HepG2 (cell line): ENCODE results near the gene OS9. TPM values are rescaled to one million over a fixed set of nuclear protein-coding genes. Genes with fewer than 3 reads are reported as not detected.

Source experiments
- ATAC-seq: fragments of 200-7000 bp; cut with Tn5 transposase; 3 replicates; pipeline ENCODE4 v1.9.1; 2020; ENCODE audit warnings: mild to moderate bottlenecking, moderate library complexity
- BruUV-seq: library from RNA; stranded (reverse); fragments of 400-500 nt; replicated peaks from 2 replicates; lab custom pipeline; 2021; lab: Mats Ljungman, UMichigan
- CTCF ChIA-PET: fragments of 300-600 bp; formaldehyde crosslinking; extraction: SDS; loops from one replicate; lab custom pipeline; 2021; ENCODE audit warnings: low total read pairs, inconsistent platforms, low intra/inter-chr PET ratio; lab: Yijun Ruan, JAX
- POLR2A ChIA-PET: fragments of 350-600 bp; sonication (Branson Sonifier 250); formaldehyde crosslinking; loops from one replicate; lab custom pipeline; 2020; ENCODE audit warnings: antibody characterized with exemption, inconsistent platforms; lab: Yijun Ruan, JAX
- DNase-seq: peaks from one replicate; pipeline ENCODE4 v3.0.0-alpha.2; 2015; ENCODE audit warnings: low spot score
- FAIRE-seq: peaks from 3 replicates; lab custom pipeline; 2011; peaks lifted over from hg19 to GRCh38; lab: Jason Lieb, UNC
- H2AFZ ChIP-seq: one replicate; pipeline ENCODE4 v1.6.1; 2011; ENCODE audit warnings: low read length, inconsistent platforms
- H3K27ac ChIP-seq: fragments of 300-600 bp; 3 replicates; pipeline ENCODE4 v1.8.0; 2011; ENCODE audit warnings: mixed run types, mild to moderate bottlenecking, mixed read lengths, low read length, inconsistent platforms; ENCODE audit not compliant: insufficient read depth; ENCODE audit errors: extremely low read length
- H3K27me3 ChIP-seq, 2 experiments: fragments of 200-600 bp in 1 of 2; 2 replicates in 1 of 2; 3 replicates in 1 of 2; pipeline versions ENCODE4 v1.6.0 to v1.8.0; 2011; ENCODE audit warnings: low read length in 2 of 2, mild to moderate bottlenecking in 2 of 2, moderate library complexity in 2 of 2, inconsistent platforms in 1 of 2; ENCODE audit not compliant: insufficient read depth in 2 of 2, control insufficient read depth in 1 of 2
- H3K36me3 ChIP-seq, 2 experiments: fragments of 200-600 bp in 1 of 2; replicated peaks in 1 of 2; 2 replicates in 1 of 2; 3 replicates in 1 of 2; pipeline versions ENCODE4 v1.5.1 to v1.8.0; 2011; ENCODE audit warnings: low read length in 2 of 2, inconsistent platforms in 1 of 2; ENCODE audit not compliant: insufficient read depth in 2 of 2, control insufficient read depth in 1 of 2
- H3K4me1 ChIP-seq: 2 replicates; pipeline ENCODE4 v1.5.1; 2012; ENCODE audit warnings: low read length, inconsistent platforms; ENCODE audit not compliant: insufficient read depth
- H3K4me2 ChIP-seq: 2 replicates; pipeline ENCODE4 v1.6.0; 2011; ENCODE audit warnings: low read depth, low read length, inconsistent platforms
- H3K4me3 ChIP-seq, 3 experiments: fragments of 200-600 bp in 1 of 3; sonication (generic), shearing (Covaris generic) in 1 of 3; replicated peaks in 1 of 3; 2 replicates each; pipeline ENCODE4 v1.5.1; 2011 to 2016; ENCODE audit warnings: low read length in 3 of 3, inconsistent platforms in 2 of 3, low read depth in 2 of 3, mild to moderate bottlenecking in 2 of 3, control low read depth in 1 of 3, mixed read lengths in 1 of 3; ENCODE audit not compliant: insufficient read depth in 1 of 3
- H3K79me2 ChIP-seq: one replicate; pipeline ENCODE4 v1.6.1; 2011; ENCODE audit warnings: low read length, inconsistent platforms; ENCODE audit not compliant: insufficient read depth
- H3K9ac ChIP-seq: 2 replicates; pipeline ENCODE4 v1.6.0; 2011; ENCODE audit warnings: mild to moderate bottlenecking, low read depth, low read length, inconsistent platforms; ENCODE audit not compliant: insufficient read depth
- H3K9me3 ChIP-seq: 2 replicates; pipeline ENCODE4 v1.5.1; 2012; ENCODE audit warnings: mild to moderate bottlenecking, low read length
- H4K20me1 ChIP-seq: 2 replicates; pipeline ENCODE4 v1.6.0; 2011; ENCODE audit warnings: inconsistent platforms, mild to moderate bottlenecking, low read length, moderate library complexity; ENCODE audit not compliant: insufficient read depth
- ARID5B ChIP-seq: IDR thresholded peaks from 2 replicates; pipeline ENCODE4 v1.4.0; 2020; ENCODE audit warnings: mild to moderate bottlenecking, missing genetic modification reagents
- CHCHD3 ChIP-seq: sonication (generic); formaldehyde crosslinking; IDR thresholded peaks from 2 replicates; pipeline ENCODE4 v1.8.0; 2022; ENCODE audit warnings: mild to moderate bottlenecking, missing genetic modification reagents, moderate library complexity
- EHMT2 ChIP-seq: fragments of 200-600 bp; sonication (generic); IDR thresholded peaks from 2 replicates; pipeline ENCODE4 v1.7.0; 2017; ENCODE audit warnings: antibody characterized with exemption, low read depth, low read length, borderline replicate concordance
- ELF4 ChIP-seq: sonication (generic); formaldehyde crosslinking; IDR thresholded peaks from 2 replicates; pipeline ENCODE4 v1.5.0; 2020; ENCODE audit warnings: missing genetic modification reagents, mild to moderate bottlenecking, moderate library complexity, borderline replicate concordance
- GATAD2A ChIP-seq: IDR thresholded peaks from 2 replicates; pipeline ENCODE4 v1.6.1; 2016
- MAF1 ChIP-seq: sonication (generic); formaldehyde crosslinking; IDR thresholded peaks from 2 replicates; pipeline ENCODE4 v1.5.0; 2020; ENCODE audit warnings: missing genetic modification reagents, borderline replicate concordance
- RCOR2 ChIP-seq: IDR thresholded peaks from 2 replicates; pipeline ENCODE4 v1.6.1; 2016; ENCODE audit warnings: missing biosample characterization, missing genetic modification reagents
- TFDP2 ChIP-seq: sonication (generic); formaldehyde crosslinking; IDR thresholded peaks from 2 replicates; pipeline ENCODE4 v1.4.0; 2020; ENCODE audit warnings: missing genetic modification reagents
- YY1 ChIP-seq: IDR thresholded peaks from 2 replicates; pipeline ENCODE4 v1.6.1; 2011; ENCODE audit warnings: low read length, low read depth, moderate library complexity, mild to moderate bottlenecking; ENCODE audit not compliant: insufficient read depth, insufficient replicate concordance
- ZFYVE20 ChIP-seq: sonication (generic); formaldehyde crosslinking; IDR thresholded peaks from 2 replicates; pipeline ENCODE4 v1.8.0; 2023; ENCODE audit warnings: low read depth, mild to moderate bottlenecking, moderate library complexity, missing genetic modification reagents, borderline replicate concordance
- ZMYM4 ChIP-seq: sonication (generic); formaldehyde crosslinking; IDR thresholded peaks from 2 replicates; pipeline ENCODE4 v1.8.1; 2023; ENCODE audit warnings: mild to moderate bottlenecking, missing genetic modification reagents
- ZNF232 ChIP-seq: sonication (generic); formaldehyde crosslinking; IDR thresholded peaks from 2 replicates; pipeline ENCODE4 v1.4.0; 2020; ENCODE audit warnings: missing genetic modification reagents, borderline replicate concordance
- ZNF234 ChIP-seq: sonication (generic); formaldehyde crosslinking; conservative IDR thresholded peaks from 2 replicates; pipeline ENCODE4 v1.5.1; 2020; ENCODE audit warnings: mild to moderate bottlenecking, missing genetic modification reagents
- ZNF24 ChIP-seq: fragments of 450-650 bp; IDR thresholded peaks from 2 replicates; pipeline ENCODE4 v1.6.1; 2017; ENCODE audit warnings: antibody characterized with exemption, mild to moderate bottlenecking
- ZNF672 ChIP-seq: sonication (generic); formaldehyde crosslinking; IDR thresholded peaks from 2 replicates; pipeline ENCODE4 v1.8.1; 2022; ENCODE audit warnings: missing genetic modification reagents
- ZSCAN25 ChIP-seq: sonication (generic); formaldehyde crosslinking; IDR thresholded peaks from 2 replicates; pipeline ENCODE4 v1.8.0; 2022; ENCODE audit warnings: mild to moderate bottlenecking, missing genetic modification reagents
- WGBS: methylation state at CpG from one replicate; pipeline ENCODE4 v1.1.6; 2017; ENCODE audit warnings: low lambda C conversion rate; 5-methylcytosine and 5-hydroxymethylcytosine counted together
- in situ Hi-C: cut with HindIII; loops from 2 replicates; pipeline ENCODE4 v1.10.0; 2017; ENCODE audit warnings: low pct_unique_long_range_greater_than_20kb; ENCODE audit not compliant: extremely low pct_ligation_motif_present
- intact Hi-C: fragments of 100-400 bp; cut with micrococcal nuclease; formaldehyde crosslinking; loops from one replicate; pipeline ENCODE4 v1.10.0; 2022; ENCODE audit not compliant: unreplicated experiment
- polyA plus RNA-seq, 8 experiments: library from polyadenylated mRNA; depleted of rRNA in 3 of 8; stranded (reverse) in 7 of 8; unstranded in 1 of 8; fragments of >200 nt; fragmentation: Illumina TruSeq in 4 of 8; extraction: Trizol in 4 of 8; gene quantifications; 2 replicates each; pipeline versions ENCODE4 v1.2.1 to v1.2.3, GENCODE V29; 2011 to 2016; ENCODE audit warnings: low read depth in 4 of 8, missing spikeins in 1 of 8, mixed read lengths in 1 of 8; ENCODE audit not compliant: insufficient read depth in 1 of 8
- total RNA-seq, 5 experiments: library from RNA; depleted of rRNA; stranded (reverse); fragments of >200 nt; fragmentation: Illumina TruSeq; extraction: Trizol; gene quantifications; 2 replicates each; pipeline ENCODE4 v1.2.3, GENCODE V29; 2016; ENCODE audit warnings: low read depth in 1 of 5

The OS9 gene
- total and polyA plus RNA-seq, 2 of the 13 experiments (the other 11 are each of a cell fraction or from before 2014, with no cell fraction given) = 156 to 206 TPM

- no peak for TF ChIP-seq TFDP2 (CRISPR knock-in tag)
Measured at GRCh38 chr12:57754411-57755193, 60.7 kb downstream of the OS9 start, which contains the start of gene MARCHF9 (continued).

GRCh38 chr12:57755194-57755453 lies 61.2 kb downstream of the OS9 start:
- H3K36me3 ChIP-seq = peaks cover 6 to 8% of the 10 kb centered on the region in 2 experiments; a peak in 3 of 5 replicates
- H3K79me2 ChIP-seq = peaks cover 23% of the 10 kb centered on the region
- FAIRE-seq (no peak), DNase-seq (no peak), ATAC-seq (no peak)
- in situ Hi-C loops = no loop called here
- H3K9me3 ChIP-seq = no peaks in the 10 kb centered on the region
- H4K20me1 ChIP-seq = 0 out of 2 replicates have a peak, but pooled peaks cover 5% of the 10 kb centered on the region
- intact Hi-C loops = no loop called here
- H3K4me1 ChIP-seq = peaks cover 43% of the 10 kb centered on the region
- ChIA-PET CTCF (no interaction called here), POLR2A (interaction anchor here (0.7 to 3.0 kb wide), 2 partner anchors 17 to 236 kb away, joined by 3 to 14 read pairs; partner anchors contain the start of genes EEF1AKMT3 and METTL1)
- WGBS = 0% methylated on average over 6 of the region's 34 CpGs
- peak overlapping the region; percentile 45; the same call in 1 of the 2 replicates for H3K9ac ChIP-seq
- H3K27me3 ChIP-seq = no peaks in the 10 kb centered on the region; a peak in 1 of 5 replicates
- BruUV-seq = no TSS peak
- H3K4me3 ChIP-seq = peak overlapping the region; percentile 37 to 82 (median 81); a peak in 4 of 6 replicates
- H3K27ac ChIP-seq = peak overlapping the region; percentile 67
- no peak overlapping the region for H2AFZ ChIP-seq
- H3K4me2 ChIP-seq = peak overlapping the region; percentile 21; the same call in 1 of the 2 replicates
- TF ChIP-seq GATAD2A (CRISPR knock-in tag) (no peak), ZNF234 (CRISPR knock-in tag) (no peak), ARID5B (CRISPR knock-in tag) (no peak), ELF4 (no peak), ZNF232 (no peak), ZSCAN25 (CRISPR knock-in tag) (no peak), ZNF672 (no peak), ZFYVE20 (no peak), YY1 (no peak), CHCHD3 (CRISPR knock-in tag) (no peak), MAF1 (CRISPR knock-in tag) (no peak), RCOR2 (CRISPR knock-in tag) (no peak), EHMT2 (no peak), ZMYM4 (no peak), ZNF24 (no peak)
